ENCODE measurements around the gene LDB2. TPM values are rescaled to one million over a fixed set of nuclear protein-coding genes. Genes with fewer than 3 reads are reported as not detected.

The LDB2 gene
- total RNA-seq, 1 experiment from 2014 or later: 8.0 TPM

DNA sequence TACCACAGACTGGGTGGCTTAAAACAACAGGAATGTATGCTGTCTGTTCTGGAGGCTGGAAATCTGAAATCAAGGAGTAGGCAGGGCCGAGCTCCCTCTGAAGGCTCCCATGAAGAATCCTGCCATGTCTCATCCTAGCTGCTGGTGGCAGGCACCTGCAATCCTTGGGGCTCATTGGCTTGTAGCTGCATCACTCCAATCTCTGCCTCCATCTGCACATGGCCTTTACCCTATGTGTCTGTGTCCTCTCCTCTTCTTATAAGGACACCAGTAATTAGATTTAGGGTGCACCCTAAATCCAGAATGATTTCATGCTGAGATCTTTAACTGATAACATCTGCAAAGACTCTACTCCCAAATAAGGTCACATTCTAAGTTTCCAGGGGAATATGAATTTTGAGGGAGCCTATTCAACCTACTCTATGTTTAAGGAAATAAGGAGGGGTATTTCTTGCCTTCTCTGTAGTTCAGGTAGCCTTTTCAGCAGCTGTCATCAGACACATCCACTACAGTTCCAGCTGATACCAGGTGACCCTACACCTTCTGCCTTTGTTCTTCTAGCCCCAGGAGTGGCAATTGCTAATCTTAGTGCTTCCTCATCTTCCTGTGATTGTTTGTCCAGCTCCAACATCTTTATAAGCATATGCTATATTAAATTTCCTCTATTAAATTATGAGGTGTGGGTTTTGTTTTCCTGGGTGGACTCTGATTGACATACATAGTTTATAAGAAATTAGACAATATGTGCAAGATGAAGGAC lies 377.1 kb downstream of the LDB2 start:
- Histone ChIP-seq H3K4me3 (no peak overlapping the region), H3K9me3 (replicated peaks) (no peaks in the 10 kb centered on the region), H3K27me3 (replicated peaks) (no peaks in the 10 kb centered on the region)

GRCh38 chr4:16516796-16517439 lies 381.5 kb downstream of the LDB2 start:
- no peaks in the 10 kb centered on the region for H3K36me3 ChIP-seq
- H3K27me3 ChIP-seq (replicated peaks): no peaks in the 10 kb centered on the region
- no peaks in the 10 kb centered on the region for H3K4me1 ChIP-seq (replicated peaks)
- DNase-seq (ENCODE audit: low read depth in 1 of 2, low spot score in 2 of 2): peak; percentile 4 to 35
- no peak overlapping the region for H3K27ac ChIP-seq
- no peak overlapping the region for H3K4me3 ChIP-seq
- no peaks in the 10 kb centered on the region for H3K9me3 ChIP-seq (replicated peaks)

More for the DNA sequence above, 377.1 kb downstream of the LDB2 start:
- DNase-seq (ENCODE audit: low read depth in 1 of 2, low spot score in 2 of 2): no peak
- no peaks in the 10 kb centered on the region for H3K36me3 ChIP-seq
- H3K4me1 ChIP-seq (replicated peaks): no peaks in the 10 kb centered on the region
- H3K27ac ChIP-seq: no peak overlapping the region

- Histone ChIP-seq H3K36me3 (no peaks in the 10 kb centered on the region), H3K9me3 (replicated peaks) (no peaks in the 10 kb centered on the region), H3K4me3 (no peak overlapping the region), H3K4me1 (replicated peaks) (no peaks in the 10 kb centered on the region), H3K27ac (no peak overlapping the region), H3K27me3 (replicated peaks) (no peaks in the 10 kb centered on the region)
- DNase-seq (ENCODE audit: low read depth in 1 of 2, low spot score in 2 of 2): no peak
Observed at GRCh38 chr4:16513876-16514275, 384.6 kb downstream of the LDB2 start.

GRCh38 chr4:16508968-16509367 lies 389.5 kb downstream of the LDB2 start:
- Histone ChIP-seq H3K27ac (no peak overlapping the region), H3K27me3 (replicated peaks) (no peaks in the 10 kb centered on the region), H3K4me1 (replicated peaks) (no peaks in the 10 kb centered on the region), H3K9me3 (replicated peaks) (no peaks in the 10 kb centered on the region), H3K36me3 (no peaks in the 10 kb centered on the region), H3K4me3 (no peak overlapping the region)
- no peak for DNase-seq (ENCODE audit: low read depth in 1 of 2, low spot score in 2 of 2)

DNA sequence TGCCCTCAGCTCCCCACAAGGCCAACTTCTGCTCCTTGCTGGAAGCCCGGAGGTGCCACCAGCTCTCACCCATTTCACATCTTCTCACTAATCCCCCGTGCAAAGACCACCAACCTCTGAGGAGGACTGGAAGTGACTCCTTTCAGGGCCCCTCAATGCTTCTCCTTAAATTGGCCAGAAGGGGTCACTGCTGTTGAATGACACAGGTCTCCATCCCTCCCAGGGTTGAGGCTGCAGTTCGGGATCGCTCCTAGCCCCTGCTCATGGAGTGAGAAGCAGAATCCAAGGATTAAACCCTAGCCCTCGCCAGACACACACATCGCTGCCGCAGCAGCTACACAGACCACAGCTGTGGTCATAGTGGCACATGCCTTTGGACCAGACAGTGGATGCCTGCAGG lies 392.7 kb downstream of the LDB2 start:
- H3K4me3 ChIP-seq: no peak overlapping the region
- H3K27ac ChIP-seq: no peak overlapping the region
- no peaks in the 10 kb centered on the region for H3K36me3 ChIP-seq
- H3K9me3 ChIP-seq (replicated peaks): no peaks in the 10 kb centered on the region
- no peaks in the 10 kb centered on the region for H3K4me1 ChIP-seq (replicated peaks)
- no peaks in the 10 kb centered on the region for H3K27me3 ChIP-seq (replicated peaks)
- DNase-seq (ENCODE audit: low read depth in 1 of 2, low spot score in 2 of 2): no peak

DNA sequence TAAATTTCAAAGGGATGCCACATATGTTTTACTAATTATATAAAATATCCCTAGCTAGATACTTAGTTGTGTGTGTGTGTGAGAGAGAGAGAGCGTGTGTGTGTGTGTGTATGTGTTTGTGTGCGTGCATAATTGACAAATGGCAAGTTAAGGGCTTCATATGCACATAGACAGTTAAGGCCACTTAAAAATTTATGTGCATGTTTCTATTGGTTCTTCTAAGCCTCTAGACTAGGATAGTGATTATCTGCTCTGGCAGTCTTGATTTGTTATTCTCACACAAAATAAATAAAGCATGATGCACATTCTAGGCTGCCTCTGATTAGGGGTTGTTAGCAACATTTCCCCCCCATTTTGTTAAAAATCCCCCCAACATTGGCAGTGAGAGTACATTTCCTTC lies 393.2 kb downstream of the LDB2 start:
- H3K4me3 ChIP-seq: no peak overlapping the region
- H3K9me3 ChIP-seq (replicated peaks): no peaks in the 10 kb centered on the region
- H3K27me3 ChIP-seq (replicated peaks): no peaks in the 10 kb centered on the region
- no peak overlapping the region for H3K27ac ChIP-seq
- H3K36me3 ChIP-seq: no peaks in the 10 kb centered on the region
- no peaks in the 10 kb centered on the region for H3K4me1 ChIP-seq (replicated peaks)
- no peak for DNase-seq (ENCODE audit: low read depth in 1 of 2, low spot score in 2 of 2)

- H3K36me3 ChIP-seq: no peaks in the 10 kb centered on the region
- no peak for DNase-seq (ENCODE audit: low read depth in 1 of 2, low spot score in 2 of 2)
Observed at GRCh38 chr4:16503421-16504100, 394.9 kb downstream of the LDB2 start.

GRCh38 chr4:16498978-16499377 lies 399.5 kb downstream of the LDB2 start:
- H3K27ac ChIP-seq: no peak overlapping the region
- H3K4me3 ChIP-seq: no peak overlapping the region
- no peaks in the 10 kb centered on the region for H3K27me3 ChIP-seq (replicated peaks)

More at GRCh38 chr4:16503421-16504100, 394.9 kb downstream of the LDB2 start:
- Histone ChIP-seq H3K27me3 (replicated peaks) (no peaks in the 10 kb centered on the region), H3K9me3 (replicated peaks) (no peaks in the 10 kb centered on the region), H3K27ac (no peak overlapping the region), H3K4me1 (replicated peaks) (no peaks in the 10 kb centered on the region), H3K4me3 (no peak overlapping the region)

GRCh38 chr4:16496501-16496900 lies 401.9 kb downstream of the LDB2 start:
- no peaks in the 10 kb centered on the region for H3K36me3 ChIP-seq
- DNase-seq (ENCODE audit: low read depth in 1 of 2, low spot score in 2 of 2): no peak

More at GRCh38 chr4:16498978-16499377, 399.5 kb downstream of the LDB2 start:
- no peak for DNase-seq (ENCODE audit: low read depth in 1 of 2, low spot score in 2 of 2)
- H3K4me1 ChIP-seq (replicated peaks): no peaks in the 10 kb centered on the region
- H3K9me3 ChIP-seq (replicated peaks): no peaks in the 10 kb centered on the region
- no peaks in the 10 kb centered on the region for H3K36me3 ChIP-seq

DNA sequence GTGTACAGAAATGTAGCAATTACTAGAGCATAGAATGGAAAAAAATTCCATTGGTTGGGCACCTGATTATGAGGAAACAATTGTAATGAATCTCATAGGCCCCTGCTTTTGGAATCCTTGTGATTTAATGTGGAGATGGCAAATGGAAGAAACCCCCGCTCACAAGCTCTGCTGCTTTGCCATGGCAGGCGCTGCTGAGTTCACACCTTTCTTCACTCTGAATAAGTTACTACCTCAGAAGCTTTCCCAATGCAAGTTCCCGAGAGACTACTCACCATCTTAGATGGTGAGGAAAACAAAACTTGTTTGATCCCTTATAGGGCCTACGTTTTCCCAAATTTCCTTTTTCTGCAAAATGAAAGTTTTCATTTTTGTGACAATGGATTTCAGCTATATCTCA lies 405.6 kb downstream of the LDB2 start:
- no peaks in the 10 kb centered on the region for H3K9me3 ChIP-seq (replicated peaks)
- H3K4me3 ChIP-seq: no peak overlapping the region
- no peak overlapping the region for H3K27ac ChIP-seq
- H3K27me3 ChIP-seq (replicated peaks): no peaks in the 10 kb centered on the region
- DNase-seq (ENCODE audit: low read depth in 1 of 2, low spot score in 2 of 2): no peak
- no peaks in the 10 kb centered on the region for H3K4me1 ChIP-seq (replicated peaks)
- H3K36me3 ChIP-seq: no peaks in the 10 kb centered on the region

More at GRCh38 chr4:16496501-16496900, 401.9 kb downstream of the LDB2 start:
- Histone ChIP-seq H3K27me3 (replicated peaks) (no peaks in the 10 kb centered on the region), H3K27ac (no peak overlapping the region), H3K4me1 (replicated peaks) (no peaks in the 10 kb centered on the region), H3K4me3 (no peak overlapping the region), H3K9me3 (replicated peaks) (no peaks in the 10 kb centered on the region)

GRCh38 chr4:16489226-16489625 lies 409.2 kb downstream of the LDB2 start:
- H3K27ac ChIP-seq: no peak overlapping the region
- no peaks in the 10 kb centered on the region for H3K4me1 ChIP-seq (replicated peaks)
- H3K9me3 ChIP-seq (replicated peaks): no peaks in the 10 kb centered on the region
- no peak for DNase-seq (ENCODE audit: low read depth in 1 of 2, low spot score in 2 of 2)
- no peaks in the 10 kb centered on the region for H3K36me3 ChIP-seq
- H3K27me3 ChIP-seq (replicated peaks): no peaks in the 10 kb centered on the region
- H3K4me3 ChIP-seq: no peak overlapping the region

DNA sequence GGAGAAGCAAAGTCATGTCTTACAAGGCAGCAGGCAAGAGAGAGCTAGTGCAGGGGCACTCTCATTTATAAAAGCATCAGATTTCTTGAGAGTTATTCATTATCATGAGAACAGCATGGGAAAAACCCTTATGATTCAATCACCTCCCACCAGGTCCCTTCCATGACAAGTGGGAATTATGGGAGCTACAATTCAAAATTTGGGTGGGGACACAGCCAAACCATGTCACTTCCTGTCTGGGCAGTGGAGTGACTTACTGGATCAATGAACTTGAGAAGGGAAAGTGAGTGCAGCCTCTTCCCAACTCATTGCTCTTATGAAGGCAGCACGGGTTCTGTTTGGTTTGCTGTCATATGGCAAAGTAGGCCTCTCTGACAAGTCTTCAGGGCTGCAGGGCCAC lies 410.4 kb downstream of the LDB2 start:
- Histone ChIP-seq H3K36me3 (no peaks in the 10 kb centered on the region), H3K4me1 (replicated peaks) (no peaks in the 10 kb centered on the region), H3K4me3 (no peak overlapping the region), H3K9me3 (replicated peaks) (no peaks in the 10 kb centered on the region), H3K27me3 (replicated peaks) (no peaks in the 10 kb centered on the region), H3K27ac (no peak overlapping the region)
- DNase-seq (ENCODE audit: low read depth in 1 of 2, low spot score in 2 of 2): no peak

DNA sequence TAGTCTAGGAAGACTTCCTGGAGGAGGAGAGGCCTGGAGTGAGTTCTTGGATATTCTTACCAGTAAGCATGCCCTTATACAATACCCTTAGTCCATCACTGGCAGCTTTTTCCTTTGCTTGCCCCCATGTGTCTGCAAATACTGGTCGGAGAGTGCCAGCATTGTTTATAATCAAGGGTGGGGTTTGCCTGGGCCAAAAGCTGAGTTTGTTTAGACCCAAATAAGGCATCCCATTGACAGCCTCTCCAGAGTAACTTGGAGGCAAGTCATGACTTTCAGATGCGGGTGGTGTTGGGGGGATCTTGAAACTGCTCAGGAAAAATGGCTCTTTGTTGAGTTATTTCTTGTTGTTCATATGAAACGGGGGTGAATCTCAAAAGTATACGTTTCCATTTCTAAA lies 413.7 kb downstream of the LDB2 start:
- no peak overlapping the region for H3K4me3 ChIP-seq
- no peaks in the 10 kb centered on the region for H3K9me3 ChIP-seq (replicated peaks)
- no peak for DNase-seq (ENCODE audit: low read depth in 1 of 2, low spot score in 2 of 2)
- no peaks in the 10 kb centered on the region for H3K27me3 ChIP-seq (replicated peaks)
- no peaks in the 10 kb centered on the region for H3K36me3 ChIP-seq
- no peaks in the 10 kb centered on the region for H3K4me1 ChIP-seq (replicated peaks)
- H3K27ac ChIP-seq: no peak overlapping the region

DNA sequence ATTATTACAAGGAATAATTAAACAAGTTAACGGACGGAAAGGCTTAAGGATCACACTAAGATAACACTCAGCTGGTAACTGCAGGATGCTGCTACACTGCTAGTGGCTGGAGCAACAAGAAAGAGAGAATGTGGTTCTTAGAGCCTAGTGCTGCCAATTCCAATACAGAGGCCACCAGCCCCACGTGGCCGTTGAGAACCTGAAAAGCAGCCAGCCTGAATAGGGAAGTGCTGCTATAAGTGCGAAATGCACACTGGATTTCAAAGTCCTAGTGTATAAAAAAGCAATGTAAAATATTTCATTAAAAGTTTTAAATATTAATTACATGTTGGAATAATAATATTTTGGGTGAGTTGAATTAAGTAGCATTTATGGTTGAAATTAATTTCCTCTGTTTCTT lies 414.9 kb downstream of the LDB2 start:
- no peak for DNase-seq (ENCODE audit: low read depth in 1 of 2, low spot score in 2 of 2)
- Histone ChIP-seq H3K4me3 (no peak overlapping the region), H3K4me1 (replicated peaks) (no peaks in the 10 kb centered on the region), H3K27me3 (replicated peaks) (no peaks in the 10 kb centered on the region), H3K27ac (no peak overlapping the region), H3K9me3 (replicated peaks) (no peaks in the 10 kb centered on the region), H3K36me3 (no peaks in the 10 kb centered on the region)

All from SJSA1 (cell line).